ENCODE data around the gene SEC14L3. TPM values are rescaled to one million over a fixed set of nuclear protein-coding genes. Genes with fewer than 3 reads are reported as not detected.

Gene SEC14L3
- total RNA-seq, 1 experiment from 2014 or later: not detected

DNA sequence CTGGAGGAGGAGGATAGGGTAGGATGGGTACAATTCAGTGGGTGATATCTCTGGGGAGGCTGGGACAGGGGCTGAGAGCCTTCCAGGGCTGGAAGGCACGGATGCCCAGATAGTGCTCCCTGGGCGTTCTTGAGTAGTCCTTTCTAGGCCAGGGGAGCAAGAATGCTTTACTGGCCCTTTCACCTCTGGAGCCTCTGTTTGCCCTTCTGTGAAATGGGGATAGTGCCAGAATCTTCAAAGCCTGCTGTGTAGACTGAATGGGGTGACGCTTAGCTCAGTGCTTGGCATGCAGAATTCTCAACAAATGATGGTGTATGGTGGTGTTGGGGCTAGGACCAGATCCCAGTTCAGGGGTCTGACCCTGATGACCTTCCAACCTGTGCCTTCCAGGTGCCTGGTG, 38.6 kb downstream of the SEC14L3 start:
- Histone ChIP-seq H3K36me3 (ENCODE audit: control insufficient read depth, insufficient read depth, low read length) (peaks cover 2% of the 10 kb centered on the region; the same call in 1 of the 2 replicates), H3K4me1 (ENCODE audit: control insufficient read depth, insufficient read depth, low read length) (no peaks in the 10 kb centered on the region), H3K27me3 (ENCODE audit: control insufficient read depth, insufficient read depth, low read length) (no peaks in the 10 kb centered on the region), H3K27ac (ENCODE audit: low read length) (no peak overlapping the region), H3K9me3 (ENCODE audit: control insufficient read depth, insufficient read depth, low read depth, low read length) (no peaks in the 10 kb centered on the region), H3K4me3 (ENCODE audit: low read depth in 2 of 2, low read length in 2 of 2) (no peak overlapping the region)
- ChIA-PET CTCF (interaction anchor here (0.5 kb wide), 1 partner anchor 67 kb away, joined by 3 read pairs; no protein-coding TSS in a partner anchor), POLR2A (interaction anchor here (0.6 kb wide), 1 partner anchor 9 kb away, joined by 5 read pairs; no protein-coding TSS in a partner anchor)
- in situ Hi-C loops (cut with HindIII; ENCODE audit: low pct_unique_long_range_greater_than_20kb, low sequenced_read_pairs): no loop called here
- DNase-seq (ENCODE audit: low read depth, low spot score) (no peak), ATAC-seq (no peak)
- intact Hi-C loops (cut with micrococcal nuclease; ENCODE audit: unreplicated experiment): no loop called here
- BruUV-seq (replicated peaks): no TSS peak
- TF ChIP-seq POLR2AphosphoS5 (IDR thresholded peaks at IDR 0.05; ENCODE audit: low read depth, low read length): no peak
- TF ChIP-seq SIN3A (IDR thresholded peaks at IDR 0.05; ENCODE audit: borderline replicate concordance, insufficient read depth, low read depth, low read length): no peak
- TF ChIP-seq, protein P1, sequence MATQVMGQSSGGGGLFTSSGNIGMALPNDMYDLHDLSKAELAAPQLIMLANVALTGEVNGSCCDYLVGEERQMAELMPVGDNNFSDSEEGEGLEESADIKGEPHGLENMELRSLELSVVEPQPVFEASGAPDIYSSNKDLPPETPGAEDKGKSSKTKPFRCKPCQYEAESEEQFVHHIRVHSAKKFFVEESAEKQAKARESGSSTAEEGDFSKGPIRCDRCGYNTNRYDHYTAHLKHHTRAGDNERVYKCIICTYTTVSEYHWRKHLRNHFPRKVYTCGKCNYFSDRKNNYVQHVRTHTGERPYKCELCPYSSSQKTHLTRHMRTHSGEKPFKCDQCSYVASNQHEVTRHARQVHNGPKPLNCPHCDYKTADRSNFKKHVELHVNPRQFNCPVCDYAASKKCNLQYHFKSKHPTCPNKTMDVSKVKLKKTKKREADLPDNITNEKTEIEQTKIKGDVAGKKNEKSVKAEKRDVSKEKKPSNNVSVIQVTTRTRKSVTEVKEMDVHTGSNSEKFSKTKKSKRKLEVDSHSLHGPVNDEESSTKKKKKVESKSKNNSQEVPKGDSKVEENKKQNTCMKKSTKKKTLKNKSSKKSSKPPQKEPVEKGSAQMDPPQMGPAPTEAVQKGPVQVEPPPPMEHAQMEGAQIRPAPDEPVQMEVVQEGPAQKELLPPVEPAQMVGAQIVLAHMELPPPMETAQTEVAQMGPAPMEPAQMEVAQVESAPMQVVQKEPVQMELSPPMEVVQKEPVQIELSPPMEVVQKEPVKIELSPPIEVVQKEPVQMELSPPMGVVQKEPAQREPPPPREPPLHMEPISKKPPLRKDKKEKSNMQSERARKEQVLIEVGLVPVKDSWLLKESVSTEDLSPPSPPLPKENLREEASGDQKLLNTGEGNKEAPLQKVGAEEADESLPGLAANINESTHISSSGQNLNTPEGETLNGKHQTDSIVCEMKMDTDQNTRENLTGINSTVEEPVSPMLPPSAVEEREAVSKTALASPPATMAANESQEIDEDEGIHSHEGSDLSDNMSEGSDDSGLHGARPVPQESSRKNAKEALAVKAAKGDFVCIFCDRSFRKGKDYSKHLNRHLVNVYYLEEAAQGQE (IDR thresholded peaks at IDR 0.05; ENCODE audit: insufficient read depth in 1 of 2, low read depth in 2 of 2, low read length in 1 of 2): no peak
- TF ChIP-seq, protein P2, sequence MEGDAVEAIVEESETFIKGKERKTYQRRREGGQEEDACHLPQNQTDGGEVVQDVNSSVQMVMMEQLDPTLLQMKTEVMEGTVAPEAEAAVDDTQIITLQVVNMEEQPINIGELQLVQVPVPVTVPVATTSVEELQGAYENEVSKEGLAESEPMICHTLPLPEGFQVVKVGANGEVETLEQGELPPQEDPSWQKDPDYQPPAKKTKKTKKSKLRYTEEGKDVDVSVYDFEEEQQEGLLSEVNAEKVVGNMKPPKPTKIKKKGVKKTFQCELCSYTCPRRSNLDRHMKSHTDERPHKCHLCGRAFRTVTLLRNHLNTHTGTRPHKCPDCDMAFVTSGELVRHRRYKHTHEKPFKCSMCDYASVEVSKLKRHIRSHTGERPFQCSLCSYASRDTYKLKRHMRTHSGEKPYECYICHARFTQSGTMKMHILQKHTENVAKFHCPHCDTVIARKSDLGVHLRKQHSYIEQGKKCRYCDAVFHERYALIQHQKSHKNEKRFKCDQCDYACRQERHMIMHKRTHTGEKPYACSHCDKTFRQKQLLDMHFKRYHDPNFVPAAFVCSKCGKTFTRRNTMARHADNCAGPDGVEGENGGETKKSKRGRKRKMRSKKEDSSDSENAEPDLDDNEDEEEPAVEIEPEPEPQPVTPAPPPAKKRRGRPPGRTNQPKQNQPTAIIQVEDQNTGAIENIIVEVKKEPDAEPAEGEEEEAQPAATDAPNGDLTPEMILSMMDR (IDR thresholded peaks at IDR 0.05): no peak
- no peak for TF ChIP-seq TCF7L2 (IDR thresholded peaks at IDR 0.05; ENCODE audit: low read depth, low read length)

DNA sequence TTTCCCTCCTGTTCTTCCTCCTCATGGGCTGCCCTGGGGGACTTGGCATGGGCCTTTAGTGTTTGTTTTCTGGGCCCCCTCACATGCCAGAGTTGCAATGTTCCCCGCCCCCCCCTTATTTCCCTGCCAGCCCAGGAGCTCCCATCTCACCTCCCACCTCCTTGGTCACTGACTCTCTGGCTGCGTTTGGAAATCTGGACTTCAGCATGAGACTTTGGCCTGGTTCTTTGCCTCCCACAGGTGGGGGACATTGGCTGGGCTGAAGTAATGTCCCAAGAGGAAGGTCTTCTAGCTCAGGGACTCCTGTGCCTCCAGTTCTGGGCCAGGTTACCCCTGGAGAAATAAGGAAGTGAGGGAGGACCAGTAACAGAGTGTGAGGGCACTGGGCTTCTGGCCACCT, 39.3 kb downstream of the SEC14L3 start:
- Histone ChIP-seq H3K27me3 (ENCODE audit: control insufficient read depth, insufficient read depth, low read length) (no peaks in the 10 kb centered on the region), H3K36me3 (ENCODE audit: control insufficient read depth, insufficient read depth, low read length) (peaks cover 2% of the 10 kb centered on the region; the same call in 1 of the 2 replicates), H3K27ac (ENCODE audit: low read length) (no peak overlapping the region), H3K4me3 (ENCODE audit: low read depth in 2 of 2, low read length in 2 of 2) (no peak overlapping the region), H3K9me3 (ENCODE audit: control insufficient read depth, insufficient read depth, low read depth, low read length) (no peaks in the 10 kb centered on the region), H3K4me1 (ENCODE audit: control insufficient read depth, insufficient read depth, low read length) (no peaks in the 10 kb centered on the region)
- POLR2A ChIA-PET: interaction anchor here (0.6 kb wide), 1 partner anchor 10 kb away, joined by 5 read pairs; no protein-coding TSS in a partner anchor
- intact Hi-C loops (cut with micrococcal nuclease; ENCODE audit: unreplicated experiment): no loop called here
- CTCF ChIA-PET: no interaction called here
- no TSS peak for BruUV-seq (replicated peaks)
- DNase-seq (ENCODE audit: low read depth, low spot score): no peak
- in situ Hi-C loops (cut with HindIII; ENCODE audit: low pct_unique_long_range_greater_than_20kb, low sequenced_read_pairs): no loop called here
- ATAC-seq: no peak
- TF ChIP-seq POLR2AphosphoS5 (IDR thresholded peaks at IDR 0.05; ENCODE audit: low read depth, low read length) (no peak), SIN3A (IDR thresholded peaks at IDR 0.05; ENCODE audit: borderline replicate concordance, insufficient read depth, low read depth, low read length) (no peak), TCF7L2 (IDR thresholded peaks at IDR 0.05; ENCODE audit: low read depth, low read length) (no peak)
- TF ChIP-seq, protein P2 (IDR thresholded peaks at IDR 0.05): no peak
- TF ChIP-seq, protein P1 (IDR thresholded peaks at IDR 0.05; ENCODE audit: insufficient read depth in 1 of 2, low read depth in 2 of 2, low read length in 1 of 2): no peak
